Muscle of arm (tissue), 14 donors: ENCODE results near the gene ZNF519. TPM values are rescaled to one million over a fixed set of nuclear protein-coding genes. Genes with fewer than 3 reads are reported as not detected.
"Not testable (repeated sequence)": the region's sequence is repeated elsewhere in the genome, so short reads cannot be mapped to it uniquely, and the experiment has no call there.

ENCODE experiments used
- DNase-seq: peaks from one replicate; pipeline ENCODE4 v3.0.0-alpha.2; 2013
- long read RNA-seq, 11 donors: transcript quantifications; one replicate each; lab custom pipeline, GENCODE V29; 2026
- polyA plus RNA-seq, 12 donors: library from polyadenylated mRNA; unstranded; fragments of 120-200 nt; gene quantifications; one replicate each; pipeline ENCODE4 v1.2.1, GENCODE V29; 2013; ENCODE audit not compliant: insufficient read length in 12 of 12

The ZNF519 gene
- 10 to 100 TPM in 4 of 12 donors, 1 to 10 TPM in 7, not detected in 1; 3.5 to 16.1 (median 7.9) TPM for polyA plus RNA-seq
- long read RNA-seq, donor 1, full-length matches to known transcripts: 5 of 5 reads
- long read RNA-seq, donor 1, partial matches to known transcripts: 0 of 5 reads
- long read RNA-seq, donor 1, other reads (novel, unspliced or antisense): 0 of 5 reads
- long read RNA-seq, donor 2, full-length matches to known transcripts: 2 of 2 reads
- long read RNA-seq, donor 2, partial matches to known transcripts: 0 of 2 reads
- long read RNA-seq, donor 2, other reads (novel, unspliced or antisense): 0 of 2 reads
- long read RNA-seq, donor 3, partial matches to known transcripts: 0 of 2 reads
- long read RNA-seq, donor 3, other reads (novel, unspliced or antisense): 0 of 2 reads
- long read RNA-seq, donor 4, partial matches to known transcripts: 0 of 2 reads
- long read RNA-seq, donor 4, other reads (novel, unspliced or antisense): 0 of 2 reads
- long read RNA-seq, donor 5, full-length matches to known transcripts: 7 of 7 reads
- long read RNA-seq, donor 5, partial matches to known transcripts: 0 of 7 reads
- long read RNA-seq, donor 5, other reads (novel, unspliced or antisense): 0 of 7 reads
- long read RNA-seq, donor 6, full-length matches to known transcripts: 3 of 3 reads
- long read RNA-seq, donor 6, partial matches to known transcripts: 0 of 3 reads
- long read RNA-seq, donor 6, other reads (novel, unspliced or antisense): 0 of 3 reads
- long read RNA-seq, donor 7, full-length matches to known transcripts: 3 of 3 reads
- long read RNA-seq, donor 7, partial matches to known transcripts: 0 of 3 reads
- long read RNA-seq, donor 7, other reads (novel, unspliced or antisense): 0 of 3 reads
- long read RNA-seq, donor 8, full-length matches to known transcripts: 7 of 7 reads
- long read RNA-seq, donor 8, partial matches to known transcripts: 0 of 7 reads
- long read RNA-seq, donor 8, other reads (novel, unspliced or antisense): 0 of 7 reads
- long read RNA-seq, donor 9, full-length matches to known transcripts: 3 of 3 reads
- long read RNA-seq, donor 9, partial matches to known transcripts: 0 of 3 reads
- long read RNA-seq, donor 9, other reads (novel, unspliced or antisense): 0 of 3 reads
- long read RNA-seq, donor 10, full-length matches to known transcripts: 5 of 5 reads
- long read RNA-seq, donor 10, partial matches to known transcripts: 0 of 5 reads
- long read RNA-seq, donor 10, other reads (novel, unspliced or antisense): 0 of 5 reads
- long read RNA-seq, donor 11, full-length matches to known transcripts: 3 of 3 reads
- long read RNA-seq, donor 11, partial matches to known transcripts: 0 of 3 reads
- long read RNA-seq, donor 11, other reads (novel, unspliced or antisense): 0 of 3 reads

DNA sequence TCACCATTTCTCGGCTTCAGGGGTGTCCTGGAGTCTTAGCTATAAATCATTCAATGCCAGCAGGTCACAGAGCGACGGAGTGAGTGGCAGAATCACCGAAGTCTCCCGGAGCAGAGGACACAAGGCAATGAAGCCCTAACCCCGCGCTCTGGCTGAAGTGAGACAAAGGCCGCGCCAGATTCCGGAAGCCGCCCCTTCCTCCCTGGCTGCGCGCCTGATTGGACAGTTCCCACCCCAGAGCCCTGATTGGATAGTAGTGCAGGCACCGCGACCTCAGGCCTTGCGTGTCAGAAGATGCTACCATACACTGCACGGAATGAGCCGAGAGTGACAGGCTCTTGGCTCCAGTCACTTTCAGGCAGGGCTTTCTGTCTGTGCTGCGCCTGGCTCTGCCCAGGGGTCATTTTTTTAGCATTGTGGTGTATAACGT, at the start of gene ZNF519:
Gene ZNF519 (minus strand): TSS at position 165 of the 430 bp plus-strand sequence. CDS start 158 bp downstream, at position 7.
- DNase-seq: peak; percentile 95

DNA sequence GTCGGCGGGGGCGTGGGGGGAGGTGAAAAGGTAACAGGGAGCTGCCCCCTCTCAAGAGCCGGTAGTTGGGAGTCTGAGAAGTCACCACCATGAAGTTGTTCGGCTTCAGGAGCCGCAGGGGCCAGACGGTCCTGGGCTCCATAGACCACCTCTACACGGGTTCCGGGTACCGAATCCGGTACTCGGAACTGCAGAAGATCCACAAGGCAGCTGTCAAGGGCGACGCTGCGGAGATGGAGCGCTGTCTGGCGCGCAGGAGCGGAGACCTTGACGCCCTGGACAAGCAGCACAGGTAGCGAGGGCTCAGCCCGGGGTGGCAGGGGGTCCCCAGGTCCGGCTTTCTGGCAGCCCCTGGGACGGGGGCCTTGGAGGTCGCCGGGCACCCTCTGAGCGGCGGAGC, 47.1 kb upstream of the ZNF519 start:
- no peak for DNase-seq

DNA sequence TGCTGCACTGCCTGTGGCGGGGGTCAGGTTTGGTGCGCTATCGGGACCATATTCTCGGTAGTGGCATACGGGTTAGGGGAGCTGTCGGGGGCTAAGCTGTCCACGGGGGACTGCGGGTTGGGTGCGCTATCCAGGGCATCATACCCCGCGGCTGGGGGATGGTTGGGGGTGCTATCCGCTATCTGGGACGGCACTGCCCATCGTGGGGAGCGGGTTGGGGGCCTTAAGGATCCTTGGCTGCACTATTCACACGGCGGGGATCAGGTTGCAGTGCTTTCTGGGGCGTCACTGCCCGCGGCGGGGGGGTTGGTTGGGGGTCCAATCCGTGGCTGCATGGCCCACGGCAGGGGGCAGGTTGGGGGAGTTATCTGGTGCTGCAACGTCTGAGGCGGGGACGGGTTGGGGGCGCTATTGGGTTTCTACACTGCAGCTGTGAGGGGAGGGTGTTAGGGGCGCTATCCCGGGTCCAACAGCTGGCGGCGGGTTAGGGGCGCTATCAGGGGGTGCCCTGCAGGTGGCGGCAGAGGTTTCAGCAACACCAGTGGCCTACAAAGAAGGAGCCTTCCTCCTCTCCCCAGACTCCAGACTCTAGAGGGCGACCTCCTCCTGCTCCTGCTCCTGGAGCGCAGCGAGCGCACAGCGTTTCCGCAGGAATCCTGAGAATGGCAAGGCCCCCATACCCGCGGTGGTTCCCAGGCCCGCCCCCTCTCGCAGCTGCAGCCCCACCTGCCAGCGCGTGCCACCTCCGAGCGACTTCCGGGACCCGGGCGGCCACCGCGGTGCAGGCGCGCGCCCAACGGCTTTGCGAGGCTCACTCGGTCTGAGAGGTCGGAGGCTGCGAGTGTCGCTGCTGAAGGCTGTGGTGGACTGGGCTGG, 46.3 kb upstream of the ZNF519 start:
- DNase-seq: peak; percentile 1

DNA sequence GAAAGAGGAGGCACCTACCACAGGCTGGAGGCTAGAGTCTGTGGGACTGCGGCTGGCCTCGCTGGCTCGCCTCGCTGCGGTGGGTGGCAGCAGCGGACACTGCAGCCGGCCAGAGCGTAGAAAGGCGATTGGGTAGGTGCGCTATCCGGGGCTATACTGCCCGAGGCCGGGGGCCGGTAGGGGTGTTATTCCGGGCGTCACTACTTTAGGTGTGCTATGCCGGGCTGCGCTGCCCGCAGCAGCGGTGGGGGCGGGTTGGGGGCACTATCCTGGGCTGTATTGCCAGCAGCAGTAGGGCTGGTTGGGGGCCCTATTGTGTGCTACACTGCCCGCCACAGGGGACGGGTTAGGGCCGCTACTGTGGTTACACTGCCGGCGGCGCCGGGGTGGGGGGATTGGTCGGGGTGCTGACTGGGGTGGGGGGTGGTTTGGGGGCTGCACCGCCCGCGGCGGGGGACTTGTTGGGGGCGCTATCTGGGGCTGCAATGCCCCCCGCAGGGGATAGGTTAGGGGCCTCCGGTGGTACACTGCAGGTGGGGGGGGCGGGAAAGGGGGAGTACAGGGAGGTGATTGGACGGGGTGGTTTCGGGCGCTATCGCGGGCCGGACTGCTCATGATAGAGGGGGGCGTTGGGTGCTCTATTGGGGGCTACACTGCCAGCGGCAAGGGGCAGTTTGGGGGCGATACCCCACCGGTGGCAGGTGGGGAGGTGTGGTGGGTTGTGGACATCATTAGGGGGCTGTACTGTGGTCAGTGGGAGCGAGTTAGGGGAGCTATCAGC, 45.5 kb upstream of the ZNF519 start:
- not testable (repeated sequence) for DNase-seq

DNA sequence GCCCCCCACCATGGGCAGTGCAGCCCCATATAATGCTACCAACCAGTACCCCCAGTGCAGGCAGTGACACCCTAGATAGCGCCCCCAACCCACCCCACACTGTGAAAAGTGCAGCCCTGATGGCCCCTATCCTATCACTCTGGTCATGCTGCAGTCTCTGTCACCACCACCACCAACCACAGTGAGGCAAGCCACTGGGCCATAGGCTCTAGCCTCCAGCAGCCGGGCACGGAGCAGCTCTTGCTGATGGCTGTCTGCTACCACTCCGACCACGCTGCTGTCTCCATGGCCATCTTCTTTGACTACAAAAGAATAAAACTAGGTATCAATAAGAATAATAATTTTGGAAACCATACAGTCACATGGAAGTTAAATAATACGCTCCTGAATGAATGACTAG, 43.2 kb upstream of the ZNF519 start:
- DNase-seq: not testable (repeated sequence)

DNA sequence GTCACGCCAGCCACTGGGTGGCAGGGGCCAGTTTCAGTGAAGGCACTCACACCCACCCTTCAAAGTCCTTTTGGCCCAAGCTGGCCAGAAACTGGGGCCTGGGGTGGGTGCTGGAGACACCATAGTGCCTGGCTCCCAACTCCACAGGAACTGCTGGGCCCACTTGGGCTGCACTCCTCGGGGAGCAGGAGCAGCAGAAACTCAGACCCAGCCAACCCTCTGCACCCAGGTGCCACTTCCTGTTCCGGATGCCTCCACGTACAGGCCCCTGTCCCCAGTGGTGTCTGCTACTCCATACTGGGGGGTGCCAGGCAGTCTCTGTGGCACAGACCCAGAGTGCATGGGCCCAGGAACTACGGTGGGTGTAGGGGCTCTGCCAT, 42.5 kb upstream of the ZNF519 start:
- no peak for DNase-seq

DNA sequence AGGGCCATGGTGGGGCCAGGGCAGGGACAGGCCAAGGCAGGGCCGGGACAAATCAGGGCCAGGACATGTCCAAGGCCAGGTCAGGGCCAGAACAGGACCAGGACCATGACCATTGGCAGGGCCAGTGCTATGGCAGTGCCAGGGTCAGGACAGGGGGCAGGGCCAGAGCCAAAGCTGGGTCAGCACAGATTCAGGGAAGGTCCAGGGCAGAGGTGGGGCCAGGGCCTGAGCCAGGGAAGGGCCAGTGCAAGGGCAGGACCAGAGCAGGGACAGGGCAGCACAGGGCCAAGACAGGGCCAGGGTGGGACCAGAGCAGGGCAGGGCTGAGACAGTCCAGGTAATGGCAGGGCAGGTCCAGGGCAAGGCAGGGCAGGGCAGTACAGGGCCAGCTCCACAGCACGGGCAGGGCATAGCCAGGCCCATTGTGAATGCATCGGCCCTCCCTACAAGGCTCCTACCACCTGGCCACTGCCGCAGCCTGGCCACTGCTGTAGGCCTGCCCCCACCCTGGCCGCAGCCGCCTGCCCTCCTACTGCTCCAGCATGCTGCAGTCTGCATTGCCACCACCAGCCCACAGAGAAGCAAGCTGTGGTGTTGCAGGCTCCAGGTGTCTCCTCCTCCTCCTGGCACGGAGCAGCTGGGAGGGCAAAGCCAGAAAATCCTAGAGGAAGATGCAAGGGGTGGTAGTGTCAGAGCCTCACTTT, 41.9 kb upstream of the ZNF519 start:
- not testable (repeated sequence) for DNase-seq

DNA sequence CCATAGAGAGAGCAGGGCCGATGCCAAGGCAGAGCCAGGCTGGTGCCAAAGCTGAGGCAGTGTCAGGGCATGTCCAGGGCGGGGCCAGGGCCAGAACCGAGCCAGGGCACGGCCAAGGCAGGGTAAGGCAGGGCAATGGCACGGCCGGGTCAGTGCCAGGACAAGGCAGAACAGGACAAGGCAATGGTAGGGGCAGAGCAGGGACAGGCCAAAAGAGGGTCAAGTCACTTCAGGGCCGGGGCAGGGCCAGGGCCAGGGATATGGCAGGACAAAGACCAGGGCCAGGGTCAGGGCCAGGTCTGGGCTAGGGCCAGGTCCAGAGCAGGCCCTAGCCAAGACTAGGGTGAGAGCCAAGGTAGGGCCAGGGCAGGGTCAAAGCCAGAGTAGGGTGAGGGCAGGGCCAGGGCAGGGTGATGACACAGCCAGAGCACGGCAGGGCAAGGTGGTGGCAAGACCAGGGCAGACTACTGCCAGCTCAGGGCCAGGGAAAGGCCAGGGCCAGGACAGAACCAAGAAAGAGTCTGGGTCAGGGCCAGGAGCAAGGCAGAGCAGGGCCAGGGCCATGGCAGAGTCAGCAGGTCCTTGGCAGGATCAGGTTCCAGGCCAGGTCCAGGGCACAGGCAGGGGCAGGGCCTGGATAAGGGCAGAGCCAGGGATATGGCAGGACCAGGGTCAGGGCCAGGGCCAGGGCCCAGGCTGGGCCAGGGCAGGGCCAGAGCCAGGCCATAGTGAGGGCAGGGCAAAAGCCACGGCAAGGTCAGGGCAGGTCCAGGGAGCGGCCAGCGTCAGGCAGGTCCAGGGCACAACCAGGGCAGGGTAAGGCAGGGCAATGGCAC, 41.1 kb upstream of the ZNF519 start:
- DNase-seq: not testable (repeated sequence)

DNA sequence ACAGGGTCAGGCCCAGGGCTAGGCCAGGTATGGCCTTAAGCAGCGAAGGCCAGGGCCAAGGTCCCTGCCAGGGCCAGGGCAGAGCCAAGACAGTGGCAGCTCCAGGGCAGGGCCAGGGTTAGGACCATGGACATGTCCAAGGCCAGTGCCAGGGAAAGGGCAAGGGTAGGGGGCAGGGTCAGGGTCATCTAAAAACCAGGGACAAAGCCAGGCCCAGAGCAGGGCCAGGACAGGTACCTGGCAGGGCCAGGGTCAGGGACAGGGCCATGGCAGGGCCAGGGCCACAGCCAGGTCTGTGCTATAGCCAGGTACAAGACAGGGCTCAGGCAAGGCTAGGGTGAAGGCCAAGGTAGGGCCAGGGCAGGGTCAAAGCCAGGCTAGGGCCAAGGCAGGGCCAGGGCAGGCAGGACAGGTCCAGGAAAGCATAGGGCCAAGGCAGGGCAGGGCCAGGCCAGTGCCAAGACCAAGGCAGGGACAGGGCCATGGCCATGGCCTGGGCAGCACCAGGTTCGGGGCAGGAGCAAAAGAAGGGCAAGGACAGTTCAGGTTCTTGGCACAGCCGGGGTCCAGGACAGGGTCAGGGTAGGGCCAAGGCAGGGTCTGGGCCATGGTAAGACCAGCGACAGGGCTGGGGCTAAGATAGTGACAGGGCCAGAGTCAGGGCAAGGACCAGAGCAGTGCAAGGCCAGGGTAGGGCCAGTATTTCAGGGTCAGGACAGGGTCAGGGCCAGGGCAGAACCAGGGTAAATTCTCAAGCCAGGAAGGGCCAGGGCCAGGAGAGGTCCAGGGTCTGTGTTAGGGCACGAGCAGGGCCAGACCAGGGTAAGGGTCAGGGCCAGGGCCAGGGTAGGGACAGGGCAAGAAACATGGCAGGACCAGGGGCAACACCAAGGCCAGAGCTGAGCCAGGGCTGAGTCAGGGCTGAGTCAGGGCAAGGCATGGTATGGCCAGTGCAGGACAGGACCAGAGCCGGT, 40.2 kb upstream of the ZNF519 start:
- DNase-seq: not testable (repeated sequence)

DNA sequence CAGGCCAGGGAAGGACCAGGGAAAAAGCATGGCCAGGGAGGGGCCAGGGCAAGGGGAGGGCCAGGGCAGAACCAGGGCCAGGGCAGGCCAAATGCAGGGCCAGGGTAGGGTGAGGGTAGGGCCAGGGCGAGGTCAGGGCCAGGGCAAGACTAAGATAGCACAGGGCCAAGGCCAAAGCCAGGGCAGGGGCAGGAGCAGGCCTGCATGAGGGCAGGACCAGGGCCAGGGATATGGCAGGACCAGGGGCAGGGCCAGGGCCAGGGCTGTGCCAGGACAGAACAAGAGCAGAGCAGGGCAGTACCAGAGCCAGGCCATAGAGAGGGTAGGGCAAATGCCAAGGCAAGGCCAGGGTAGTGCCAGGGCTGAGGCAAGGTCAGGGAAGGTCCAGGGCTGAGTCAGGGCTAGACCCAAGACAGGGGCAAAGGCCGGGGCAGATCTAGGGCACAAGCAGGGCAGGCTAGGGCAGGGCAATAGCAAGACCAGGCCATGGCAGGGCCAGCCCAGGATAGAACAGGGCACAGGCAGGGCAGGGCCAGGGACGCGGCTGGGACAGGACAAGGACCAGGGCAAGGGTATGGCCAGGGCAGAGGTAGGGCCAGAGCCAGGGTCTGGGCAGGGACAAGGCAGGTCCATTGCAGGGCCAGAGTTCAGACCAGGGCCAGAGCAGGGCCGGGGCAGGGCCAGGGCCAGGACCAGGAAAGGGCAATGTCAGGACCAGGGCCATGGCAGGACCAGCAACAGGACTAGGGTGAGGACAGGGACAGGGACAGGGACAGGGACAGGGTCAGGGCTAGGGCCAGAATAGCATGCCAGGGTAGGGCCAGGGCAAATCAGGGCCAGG, 39.3 kb upstream of the ZNF519 start:
- not testable (repeated sequence) for DNase-seq

DNA sequence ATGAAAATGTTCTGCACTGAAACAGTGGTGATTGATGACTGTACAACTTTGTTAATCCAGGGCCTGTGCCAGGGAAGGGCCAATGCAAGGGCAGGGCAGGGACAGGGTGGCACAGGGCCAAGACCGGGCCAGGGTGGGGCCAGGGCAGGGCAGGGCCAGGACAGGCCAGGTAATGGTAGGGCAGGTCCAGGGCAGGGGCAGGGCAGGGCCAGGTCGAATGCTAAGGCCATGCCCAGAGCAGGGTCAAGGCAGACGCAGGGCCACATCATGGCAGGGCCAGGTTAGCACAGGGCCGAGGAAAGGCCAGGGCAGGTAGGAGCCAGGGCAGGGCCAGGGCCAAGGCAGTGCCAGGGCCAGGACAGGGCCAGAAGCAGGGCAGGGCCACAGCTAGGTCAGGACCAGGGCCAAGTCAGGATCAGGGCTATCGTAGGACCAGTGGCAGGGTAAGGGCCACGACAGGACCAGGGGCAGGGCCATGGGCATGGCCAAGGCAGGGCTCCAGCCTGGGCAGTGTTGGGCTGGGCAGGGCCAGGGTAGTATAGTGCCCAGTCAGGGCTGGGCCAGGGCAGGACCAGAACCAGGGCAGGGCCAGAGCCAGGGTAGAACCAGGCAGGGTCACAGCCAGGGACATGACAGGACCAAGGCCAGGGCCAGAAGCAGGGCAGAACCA, 38.3 kb upstream of the ZNF519 start:
- not testable (repeated sequence) for DNase-seq

DNA sequence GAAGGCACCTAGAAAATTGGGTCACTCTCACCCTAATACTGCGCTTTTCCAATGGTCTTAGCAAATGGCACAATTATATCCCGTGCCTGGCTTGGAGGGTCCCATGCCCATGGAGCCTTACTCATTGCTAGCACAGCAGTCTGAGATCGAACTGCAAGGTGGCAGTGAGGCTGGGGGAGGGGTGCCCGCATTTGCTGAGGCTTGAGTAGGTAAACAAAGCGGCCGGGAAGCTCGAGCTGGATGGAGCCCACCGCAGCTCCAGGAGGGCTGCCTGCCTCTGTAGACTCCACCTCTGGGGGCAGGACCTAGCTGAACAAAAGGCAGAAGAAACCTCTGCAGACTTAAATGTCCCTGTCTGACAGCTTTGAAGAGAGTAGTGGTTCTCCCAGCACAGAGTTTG, 30.7 kb upstream of the ZNF519 start:
- not testable (repeated sequence) for DNase-seq

DNA sequence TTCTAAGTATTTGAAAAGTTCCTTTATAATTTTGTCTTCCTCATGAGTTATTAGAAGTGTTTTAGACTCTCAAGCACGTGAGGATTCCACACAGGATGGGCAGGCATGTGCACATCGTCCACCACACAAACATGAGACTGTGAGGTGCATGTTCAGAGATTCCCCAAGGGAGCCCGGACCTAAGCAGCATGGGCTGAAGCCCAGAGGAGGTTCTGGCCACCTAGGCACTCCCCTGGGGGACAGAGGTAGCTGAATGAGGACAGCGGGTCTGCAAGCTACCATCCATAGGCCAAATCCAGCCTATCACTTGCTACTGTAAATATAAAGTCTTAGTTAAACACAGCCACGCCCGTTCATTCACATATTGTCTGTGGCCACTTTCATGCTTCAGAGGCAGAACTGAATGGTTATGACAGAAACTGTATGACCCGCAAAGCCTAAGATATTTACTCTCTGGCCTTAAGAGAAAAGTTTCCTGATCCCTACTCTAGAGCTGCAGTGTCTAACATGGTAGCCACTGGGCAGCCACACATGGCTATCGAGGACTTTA, 19.4 kb upstream of the ZNF519 start:
- DNase-seq: not testable (repeated sequence)

DNA sequence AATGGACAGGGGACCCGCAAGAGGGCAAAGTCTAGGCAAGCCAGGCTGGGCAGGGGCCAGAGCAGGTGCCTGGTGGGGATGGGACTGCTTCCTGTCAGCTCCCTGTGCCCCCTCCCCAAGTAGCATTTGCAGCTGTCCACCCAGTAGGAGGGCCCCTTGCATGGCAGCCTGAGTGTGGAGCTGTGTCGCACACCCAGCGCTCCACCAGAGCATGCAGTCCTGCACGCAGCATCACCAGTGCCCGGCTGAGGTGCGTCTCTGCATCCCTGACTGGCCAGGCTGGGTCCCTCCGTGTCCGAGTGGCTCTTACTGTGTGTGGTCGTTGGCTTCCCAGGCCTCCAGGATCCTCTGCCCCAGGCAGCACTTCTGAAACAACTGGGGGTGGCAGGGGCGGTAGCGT, 18.5 kb upstream of the ZNF519 start:
- DNase-seq: not testable (repeated sequence)

DNA sequence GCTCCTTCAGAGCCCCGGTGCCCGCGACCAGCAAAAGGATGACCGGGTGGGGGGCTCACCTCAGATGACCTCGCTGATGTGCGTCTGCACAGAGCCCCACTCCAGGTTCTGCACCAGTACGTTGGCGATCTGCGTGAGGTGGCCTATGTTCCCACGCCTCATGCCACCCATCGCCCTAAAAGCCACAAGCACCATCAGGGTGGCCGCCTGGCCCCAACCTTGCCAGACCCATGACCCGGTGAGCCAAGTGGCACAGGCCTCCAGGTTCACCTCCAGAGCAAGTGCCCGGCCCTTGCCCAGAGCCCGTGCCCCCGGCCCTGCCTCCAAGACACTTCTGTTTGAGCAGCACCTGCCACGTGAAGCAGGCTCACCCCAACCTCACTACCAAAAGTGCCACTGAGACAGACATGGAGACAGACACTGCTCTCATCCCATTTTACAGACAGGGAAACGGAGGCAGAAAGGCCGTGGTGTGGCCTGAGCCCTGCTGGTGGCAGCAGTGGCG, 17.7 kb upstream of the ZNF519 start:
- DNase-seq: not testable (repeated sequence)
